ENCODE results near the gene DCP1B.
"Not testable (repeated sequence)": the region's sequence is repeated elsewhere in the genome, so short reads cannot be mapped to it uniquely, and the experiment has no call there.

DCP1B gene

GRCh38 chr12:1974812-1975211 is 29.4 kb downstream of the DCP1B start:
- no peak for DNase-seq

GRCh38 chr12:1972856-1973317 is 31.4 kb downstream of the DCP1B start:
- DNase-seq: no peak

DNA sequence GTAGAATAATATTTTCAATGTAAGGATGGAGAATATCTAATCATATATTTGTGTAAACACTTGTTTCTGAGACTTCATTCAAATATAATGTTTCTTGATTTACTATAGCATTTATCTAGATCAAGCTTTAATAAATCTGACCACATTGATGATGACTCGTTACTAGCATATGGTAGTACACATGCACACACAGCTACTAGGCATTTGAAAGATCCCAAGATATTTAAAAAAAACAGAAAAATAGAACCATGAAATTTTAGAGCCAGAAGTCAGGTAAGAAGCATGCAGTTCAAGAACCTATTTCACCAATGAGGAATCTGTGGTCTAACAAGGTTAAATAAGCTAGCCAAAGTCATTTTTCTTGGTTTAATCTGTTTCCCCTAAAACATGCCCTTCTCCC is 32.0 kb downstream of the DCP1B start:
- no peak for DNase-seq

DNA sequence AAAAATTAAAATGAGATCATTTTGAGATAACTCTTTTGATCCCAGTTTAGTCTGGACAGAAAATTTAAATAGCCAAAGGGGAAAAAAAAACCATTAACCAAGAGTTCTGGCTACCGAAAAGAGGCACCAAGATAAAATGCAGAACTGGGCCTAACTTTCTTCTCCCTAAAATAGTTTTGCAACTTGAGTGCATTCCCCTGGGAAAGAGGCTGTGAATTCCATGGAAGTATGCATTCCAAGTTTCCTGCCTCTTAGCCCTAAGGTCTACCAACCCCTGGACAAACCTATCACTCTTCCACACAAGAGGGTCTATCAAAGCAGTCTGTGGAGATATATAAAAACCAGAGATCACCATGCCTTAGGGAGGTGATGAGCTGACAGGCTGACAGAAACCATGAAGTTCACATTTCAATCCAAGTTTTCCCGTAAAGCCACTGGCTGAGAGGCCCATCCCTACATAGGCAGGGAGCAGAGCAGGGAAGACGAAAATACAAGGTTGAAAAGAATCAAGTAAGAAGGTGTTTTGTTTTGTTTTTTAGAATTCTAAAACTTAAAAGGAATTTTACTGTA is 33.8 kb downstream of the DCP1B start:
- no peak for DNase-seq

GRCh38 chr12:1966561-1967226 is 37.6 kb downstream of the DCP1B start:
- no peak for DNase-seq

GRCh38 chr12:1965916-1966315 is 38.3 kb downstream of the DCP1B start:
- DNase-seq: no peak

DNA sequence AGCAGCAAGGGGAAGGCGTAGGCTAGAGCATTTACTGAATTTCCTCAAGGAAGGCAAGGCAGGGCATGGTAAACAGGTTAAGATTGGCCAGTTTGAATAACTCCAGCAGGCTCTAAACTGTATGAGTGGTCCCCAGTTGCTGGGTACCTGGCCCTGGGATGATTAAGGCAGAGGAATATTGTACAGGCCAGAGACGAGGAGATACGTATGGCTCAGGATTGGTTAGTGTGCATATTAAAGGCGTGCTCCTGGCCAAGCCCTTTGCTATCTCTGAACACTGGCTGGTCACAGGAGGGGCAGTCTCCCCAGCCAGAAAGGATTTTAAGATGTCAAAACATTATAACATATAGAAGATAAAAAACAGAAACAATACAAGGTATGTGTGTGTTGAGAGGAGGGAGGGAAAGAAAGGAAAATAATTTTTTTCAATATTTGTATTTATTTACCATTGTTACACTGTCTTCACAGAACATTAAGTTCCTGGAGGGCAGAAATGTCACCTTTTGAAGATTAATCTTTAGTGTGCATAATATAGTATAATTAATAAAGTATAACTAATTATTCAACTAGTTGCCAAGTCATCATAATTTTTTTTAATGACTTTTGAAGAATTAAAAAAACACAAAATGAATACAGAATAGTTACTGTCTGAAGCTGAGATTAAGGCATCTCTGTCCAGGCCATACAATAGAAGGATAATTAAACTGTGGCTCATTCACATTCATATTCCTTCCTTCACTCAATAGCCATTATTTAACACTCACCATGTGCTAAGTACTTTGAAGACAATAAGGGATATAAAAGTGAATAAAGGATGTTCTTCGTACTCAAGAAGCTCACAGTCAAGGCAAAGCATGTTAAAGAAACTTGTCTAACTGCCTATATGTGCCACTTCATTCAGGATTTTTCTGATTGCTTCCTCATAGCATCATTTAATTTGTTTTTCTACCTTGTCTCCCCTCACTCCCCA is 41.9 kb downstream of the DCP1B start:
- no peak for DNase-seq

GRCh38 chr12:1956716-1957115 is 47.5 kb downstream of the DCP1B start:
- DNase-seq: no peak

- DNase-seq: no peak
Observed at GRCh38 chr12:1949771-1950470, 54.3 kb downstream of the DCP1B start.

GRCh38 chr12:1948883-1949282 is 55.4 kb downstream of the DCP1B start:
- DNase-seq: no peak

DNA sequence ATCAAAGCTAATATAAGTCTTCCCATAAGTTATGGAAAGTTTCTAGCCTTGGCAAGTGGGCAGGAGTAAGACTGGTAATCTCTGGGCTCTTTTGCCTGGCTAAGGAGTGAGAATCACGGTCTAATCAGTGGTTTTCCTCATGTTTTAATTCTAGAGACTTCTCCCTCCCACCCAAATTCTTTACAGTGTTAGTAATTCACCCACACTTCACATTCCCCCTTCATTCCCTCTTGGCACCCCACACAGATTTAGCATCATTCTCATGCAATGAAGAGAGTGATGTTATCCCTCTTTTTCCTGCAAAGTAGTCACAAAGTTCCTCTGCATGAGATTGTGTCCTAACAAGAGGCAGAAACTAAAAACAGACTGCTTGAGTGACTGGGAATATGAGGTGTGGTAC is 57.2 kb downstream of the DCP1B start:
- no peak for DNase-seq

GRCh38 chr12:1946296-1946695 is 58.0 kb downstream of the DCP1B start:
- DNase-seq: no peak

DNA sequence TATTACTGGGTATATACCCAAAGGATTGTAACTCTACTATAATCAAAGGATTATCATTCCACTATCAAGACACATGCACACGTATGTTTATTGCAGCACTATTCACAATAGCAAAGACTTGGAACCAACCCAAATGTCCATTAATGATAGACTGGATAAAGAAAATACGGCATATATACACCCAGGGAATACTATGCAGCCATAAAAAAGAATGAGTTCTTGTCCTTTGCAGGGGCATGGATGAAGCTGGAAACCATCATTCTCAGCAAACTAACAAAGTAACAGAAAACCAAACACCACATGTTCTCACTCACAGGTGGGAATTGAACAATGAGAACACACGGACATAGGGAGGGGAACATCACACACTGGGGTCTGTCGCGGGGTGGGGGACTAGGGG is 58.8 kb downstream of the DCP1B start:
- DNase-seq: not testable (repeated sequence)

- DNase-seq: peak; percentile 96
Observed at GRCh38 chr12:1939801-1940607, 64.3 kb downstream of the DCP1B start.

DNA sequence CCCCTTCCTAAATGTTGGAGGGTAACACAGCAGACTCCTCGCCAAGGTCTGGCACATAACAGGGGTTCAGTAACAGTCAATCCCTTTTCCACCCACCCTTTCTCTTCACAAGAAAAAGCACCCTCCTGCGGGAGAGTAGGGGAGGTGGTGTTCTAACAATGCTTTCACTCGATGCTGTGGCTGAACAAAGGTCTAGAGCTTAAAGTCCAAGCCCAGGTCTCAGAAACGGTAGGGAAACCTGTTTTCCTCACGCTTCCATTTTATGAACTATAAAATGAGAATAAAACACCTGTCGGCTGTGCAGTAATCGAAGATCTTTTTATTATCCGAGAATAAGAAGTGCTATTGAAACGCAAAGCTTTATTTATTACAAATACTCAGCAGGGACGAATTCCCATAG is 64.9 kb downstream of the DCP1B start:
- DNase-seq: no peak

- no peak for DNase-seq
Observed at GRCh38 chr12:1937481-1938224, 66.6 kb downstream of the DCP1B start.

DNA sequence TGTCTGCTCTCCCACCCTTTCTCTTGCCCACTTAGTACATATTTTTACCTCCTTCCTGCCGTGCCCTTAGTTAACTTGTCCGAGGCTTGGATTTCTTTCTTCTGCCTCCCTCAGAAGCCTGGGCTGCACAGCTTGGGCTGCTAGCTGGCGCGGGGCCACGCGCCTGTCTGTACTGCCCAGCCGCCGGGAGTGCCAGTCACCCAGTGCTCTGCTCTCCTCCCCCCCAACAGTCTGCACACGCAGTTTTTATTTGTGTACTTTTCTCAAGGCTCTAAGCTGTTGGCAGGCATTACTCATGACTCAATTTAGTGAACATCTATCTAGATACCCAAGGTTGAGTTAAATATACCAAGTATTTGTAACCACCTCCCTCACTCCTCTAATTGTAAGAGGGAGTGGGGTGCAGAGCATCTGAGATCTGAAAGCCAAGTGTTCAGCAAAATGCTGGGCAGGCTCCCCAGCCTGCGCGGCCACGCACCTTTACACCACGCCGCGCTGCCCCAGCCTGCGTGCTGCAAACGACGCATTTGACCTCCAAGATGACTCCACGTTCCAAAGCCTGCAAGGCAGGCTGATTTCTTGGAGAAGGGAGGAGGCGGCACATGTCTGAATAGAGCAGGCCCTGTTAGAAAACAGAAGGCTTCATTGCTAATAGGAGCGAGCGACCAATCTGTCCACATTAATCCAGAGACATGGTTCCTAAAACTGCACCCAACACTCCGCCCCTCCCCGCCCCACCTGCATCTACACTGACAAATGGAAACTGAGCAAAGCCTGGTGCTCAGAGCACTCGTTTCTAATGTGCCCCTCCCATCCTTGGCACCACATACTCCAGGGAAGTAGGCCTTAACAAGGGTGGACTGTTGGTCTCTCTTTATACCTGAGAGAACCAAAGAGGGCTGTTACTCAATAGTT is 67.6 kb downstream of the DCP1B start:
- DNase-seq: peak; percentile 33

DNA sequence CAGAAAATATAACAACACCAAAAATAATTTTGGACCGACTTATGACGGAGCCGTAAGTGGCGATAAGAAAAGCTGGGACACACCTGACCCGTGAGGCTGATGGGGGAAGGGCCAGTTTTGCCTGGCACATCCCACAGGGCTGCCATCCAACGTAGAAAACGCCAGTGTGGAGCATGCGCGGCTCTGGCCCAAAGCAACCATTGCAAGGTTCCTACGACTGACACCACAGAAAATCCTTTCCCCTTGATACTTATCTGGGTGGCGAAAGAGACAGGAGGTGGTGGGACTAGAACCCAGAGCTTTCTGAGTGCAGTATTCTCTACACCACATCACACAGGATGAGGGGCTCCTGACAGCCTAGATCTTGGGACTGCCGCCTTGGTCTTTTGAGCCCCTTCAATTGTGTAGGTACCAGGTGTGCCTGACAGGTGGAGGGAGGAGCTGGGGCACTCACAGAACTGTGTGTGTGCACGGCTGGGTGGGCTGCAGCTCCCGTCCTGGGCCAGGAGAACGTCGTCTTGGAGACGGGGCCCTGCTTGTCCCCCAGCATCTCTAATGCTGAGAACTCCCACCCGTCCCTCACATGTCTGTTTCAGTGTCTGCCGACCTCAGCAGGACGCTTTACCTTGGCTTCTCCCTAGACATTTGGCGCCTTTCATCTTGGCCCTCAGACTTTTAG is 68.4 kb downstream of the DCP1B start:
- no peak for DNase-seq

GRCh38 chr12:1935242-1935641 is 69.0 kb downstream of the DCP1B start:
- DNase-seq: peak; percentile 37

DNA sequence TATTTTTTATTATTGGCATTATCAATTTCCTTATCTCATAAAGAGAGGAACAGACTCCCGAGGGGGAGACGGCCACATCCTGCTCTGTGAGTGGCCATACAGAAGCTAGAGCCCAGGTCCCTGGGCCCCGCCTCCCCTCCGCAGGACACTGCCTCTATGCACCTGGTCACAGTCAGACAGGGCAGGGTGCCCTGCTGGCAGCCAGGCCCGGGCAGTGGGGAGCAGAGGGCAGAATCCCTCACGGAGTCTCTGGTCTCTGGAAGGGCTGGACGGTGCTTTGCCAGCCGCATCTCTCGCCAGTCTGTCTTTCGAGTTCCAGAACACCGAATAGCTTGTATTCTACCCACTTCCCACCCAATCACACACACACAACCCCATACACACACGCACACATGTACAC is 69.4 kb downstream of the DCP1B start:
- peak; percentile 44 for DNase-seq
